NCI-H187 (cell line): Measurements from ENCODE around the gene TEX12.
A peak's percentile ranks its signal among the peaks of the same experiment; 100 is the strongest.
"Not testable (repeated sequence)": the region's sequence is repeated elsewhere in the genome, so short reads cannot be mapped to it uniquely, and the experiment has no call there.

Source experiments
- DNase-seq, 2 experiments: peaks; one replicate each; lab custom pipeline; 2025; lab: John Stamatoyannopoulos, UW

Gene TEX12

DNA sequence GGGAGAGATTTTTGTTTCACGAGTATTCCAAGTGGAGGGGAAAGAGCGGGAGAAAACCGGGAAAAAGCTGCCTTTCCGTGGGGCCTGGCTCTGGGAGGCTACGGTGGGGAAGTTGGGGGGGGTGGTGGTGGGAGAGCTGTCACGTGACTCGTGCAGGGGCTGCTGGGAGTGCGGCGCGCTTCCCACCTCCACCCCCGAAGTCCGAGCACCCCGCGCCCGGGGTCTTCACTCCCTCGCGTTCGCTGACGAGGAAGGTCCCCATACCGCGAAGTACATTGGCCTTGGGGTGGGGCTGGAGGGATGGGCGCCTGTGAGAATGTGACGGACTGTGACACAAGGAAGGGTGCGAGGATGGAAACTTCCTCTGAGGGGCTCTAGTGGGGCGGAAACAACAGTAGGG lies at the start of gene TEX12:
Gene TEX12 (plus strand): TSS at position 228 of the 400 bp plus-strand sequence. CDS start 1,897 bp downstream, outside the sequence.
- DNase-seq = no peak

DNA sequence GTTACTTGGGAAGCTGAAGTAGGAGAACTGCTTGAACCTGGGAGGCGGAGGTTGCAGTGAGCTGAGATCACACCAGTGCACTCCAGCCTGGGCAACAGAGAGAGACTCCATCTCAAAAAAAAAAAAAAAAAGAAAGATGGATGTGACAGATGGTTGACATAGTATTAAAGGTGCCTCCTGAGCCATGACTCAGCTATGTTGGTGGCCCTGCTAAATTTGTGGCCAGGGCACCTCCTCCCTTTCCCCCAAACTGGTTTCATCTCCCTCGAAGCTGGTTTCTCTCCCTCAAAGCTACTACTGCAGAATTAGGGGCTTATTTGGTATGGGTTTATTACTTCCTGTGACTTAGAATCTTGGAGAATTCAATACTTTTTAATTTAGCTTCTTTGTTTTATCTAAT lies 49.0 kb upstream of the TEX12 start:
- no peak for DNase-seq

- DNase-seq = no peak
Measured at GRCh38 chr11:112121981-112122615, 45.1 kb upstream of the TEX12 start.

DNA sequence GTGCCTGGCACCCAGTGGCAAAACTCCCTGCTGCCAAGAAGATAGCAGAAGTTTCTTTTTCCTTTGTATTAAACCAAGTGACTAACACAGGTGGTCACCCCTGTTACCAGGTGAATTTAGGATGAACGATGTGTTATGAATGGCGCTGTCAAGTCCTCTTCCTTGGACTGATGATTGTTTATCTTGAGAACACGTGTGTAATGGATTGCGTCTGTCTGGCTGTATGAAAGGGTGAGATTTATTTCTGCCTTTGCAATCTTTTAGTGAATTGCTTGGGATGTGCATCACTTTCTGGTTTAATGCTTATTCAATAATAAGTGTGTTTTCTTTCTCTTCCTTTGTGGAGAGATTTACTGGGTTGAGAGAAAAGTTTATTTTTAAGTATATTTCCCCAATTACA lies 44.0 kb upstream of the TEX12 start:
- DNase-seq = no peak

- DNase-seq = no peak
Measured at GRCh38 chr11:112127056-112127455, 40.1 kb upstream of the TEX12 start.

GRCh38 chr11:112128483-112129121 lies 38.6 kb upstream of the TEX12 start:
- peak; percentile 34 to 58 for DNase-seq

DNA sequence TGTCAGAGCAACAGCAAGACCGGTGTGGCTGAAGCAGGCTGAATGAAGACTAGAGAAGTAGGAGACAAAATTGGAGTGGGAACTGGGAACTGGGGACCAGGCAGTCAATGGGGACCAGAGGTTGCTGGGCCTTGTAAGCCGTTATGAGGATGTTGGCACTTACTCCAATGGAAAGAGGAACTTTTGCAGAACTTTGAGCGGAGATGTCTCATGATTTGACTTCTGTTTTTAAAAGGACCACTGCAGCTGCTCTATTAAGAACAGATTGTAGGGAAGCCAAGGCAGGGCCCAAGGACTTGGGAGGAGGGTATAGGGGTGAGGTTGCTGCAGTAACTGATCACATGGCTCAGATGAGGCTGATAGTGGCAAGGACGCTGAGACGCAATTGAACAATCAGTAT lies 37.5 kb upstream of the TEX12 start:
- DNase-seq = no peak

GRCh38 chr11:112132737-112133136 lies 34.4 kb upstream of the TEX12 start:
- no peak for DNase-seq

GRCh38 chr11:112134473-112134872 lies 32.7 kb upstream of the TEX12 start:
- DNase-seq = no peak

GRCh38 chr11:112143597-112143996 lies 23.6 kb upstream of the TEX12 start:
- DNase-seq = no peak

GRCh38 chr11:112150517-112150916 lies 16.7 kb upstream of the TEX12 start:
- no peak for DNase-seq

DNA sequence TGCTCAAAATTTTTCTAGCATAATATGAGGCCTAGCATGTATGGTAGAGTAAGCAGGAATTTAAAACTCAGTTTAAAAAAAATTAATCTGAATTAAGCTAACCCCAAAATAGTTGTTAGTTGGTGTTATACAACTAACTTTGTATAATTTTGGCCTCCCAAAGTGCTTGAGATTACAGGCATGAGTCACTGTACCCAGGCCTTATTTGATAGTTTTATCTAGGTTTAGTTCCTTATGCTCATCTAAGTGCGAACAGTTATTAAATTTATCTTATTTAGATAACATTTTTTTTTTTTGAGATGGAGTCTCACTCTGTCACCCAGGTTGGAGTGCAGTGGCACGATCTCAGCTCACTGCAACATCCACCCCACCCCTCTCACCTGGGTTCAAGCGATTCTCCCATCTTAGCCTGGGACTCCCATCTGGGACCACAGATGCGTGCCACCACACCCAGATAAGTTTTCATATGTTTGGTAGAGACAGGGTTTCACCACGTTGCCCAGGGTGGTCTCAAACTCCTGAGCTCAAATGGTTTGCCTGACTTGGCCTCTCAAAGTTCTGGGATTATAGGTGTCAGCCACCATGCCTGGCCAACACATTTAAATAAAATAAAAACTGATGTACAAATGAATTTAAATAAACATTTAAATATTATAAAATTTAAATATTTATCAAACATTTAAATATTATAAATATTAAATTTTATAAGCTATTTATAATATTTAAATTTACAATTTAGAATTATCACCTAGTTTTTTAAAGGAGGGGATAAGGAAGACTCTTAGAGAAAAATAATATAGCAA lies 10.8 kb upstream of the TEX12 start:
- DNase-seq = no peak

DNA sequence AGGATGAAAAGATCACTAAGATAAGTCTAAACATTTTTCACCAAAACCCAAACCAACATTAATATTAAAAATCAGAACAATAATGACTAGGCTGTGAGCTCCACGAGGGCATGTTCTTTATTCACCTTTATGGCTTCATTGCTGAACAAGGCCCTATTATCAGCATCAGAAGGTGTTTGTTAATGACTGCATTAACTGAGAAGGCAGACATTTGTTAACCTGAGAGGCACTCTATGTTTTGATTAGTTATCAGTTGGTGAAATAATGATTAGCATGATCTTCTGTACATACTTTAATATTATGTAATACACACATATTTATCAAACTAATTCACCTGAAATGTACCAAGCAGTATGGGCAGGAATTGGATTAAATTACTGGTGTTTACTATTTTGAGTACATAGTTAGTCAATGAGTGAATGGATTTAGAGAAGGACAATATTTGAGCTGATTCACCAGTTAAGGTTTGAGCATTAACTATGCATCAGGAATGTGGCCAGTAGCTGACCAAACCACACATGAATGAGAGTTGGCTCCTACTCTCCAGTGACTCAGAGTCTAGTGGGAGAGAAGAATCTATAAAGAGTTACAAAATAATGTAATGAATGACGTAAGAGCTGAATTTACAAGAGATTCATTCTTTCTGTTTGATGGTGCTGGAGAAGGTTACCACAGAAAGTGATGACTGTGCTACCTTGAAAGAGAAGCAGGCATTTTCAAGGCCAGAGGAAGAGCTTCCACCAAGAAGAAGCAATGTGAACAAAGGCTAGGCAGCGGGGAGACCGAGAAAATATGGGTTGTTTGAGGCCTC lies 10.0 kb upstream of the TEX12 start:
- DNase-seq = no peak

GRCh38 chr11:112159098-112160065 lies 7.8 kb upstream of the TEX12 start:
- no peak for DNase-seq

- no peak for DNase-seq
Measured at GRCh38 chr11:112160091-112160848, 6.9 kb upstream of the TEX12 start.

DNA sequence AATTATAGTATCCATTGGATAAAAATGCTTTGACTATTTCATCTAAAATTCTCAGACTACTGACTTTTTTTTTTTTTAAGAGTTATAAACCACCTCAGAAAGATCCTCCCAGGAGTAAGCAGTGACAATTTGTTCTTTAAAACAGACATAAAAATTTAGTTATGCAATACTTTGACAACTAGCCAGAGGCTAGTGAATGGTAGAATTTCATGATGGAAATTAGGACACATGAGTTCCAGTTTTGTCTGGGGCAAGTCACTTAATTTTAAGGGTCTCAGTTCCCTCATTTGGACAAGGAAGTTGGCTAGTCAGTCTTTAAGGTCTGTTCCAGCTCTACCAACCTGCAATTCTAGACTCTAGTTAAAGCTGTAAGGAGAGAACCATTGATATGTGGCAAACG lies 6.2 kb upstream of the TEX12 start:
- no peak for DNase-seq

DNA sequence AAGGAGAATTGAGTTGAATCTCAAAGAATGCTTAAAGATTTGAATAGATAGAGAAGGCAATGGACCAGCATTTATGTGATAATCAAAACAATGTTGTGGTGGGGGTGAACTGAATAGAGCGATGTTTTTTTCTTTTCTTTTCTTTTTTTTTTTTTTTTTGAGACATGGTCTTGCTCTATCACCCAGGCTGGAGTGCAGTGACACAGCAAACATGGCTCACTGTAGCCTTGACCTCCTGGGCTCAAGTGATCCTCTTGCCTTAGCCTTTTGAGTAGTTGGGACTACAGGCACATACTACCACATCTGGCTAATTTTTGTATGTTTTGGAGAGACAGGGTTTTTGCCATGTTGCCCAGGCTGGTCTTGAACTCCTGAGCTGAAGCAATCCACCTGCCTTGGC lies 5.0 kb upstream of the TEX12 start:
- DNase-seq = not testable (repeated sequence)

- DNase-seq = no peak
Measured at GRCh38 chr11:112162761-112163546, 4.2 kb upstream of the TEX12 start.

- DNase-seq = no peak
Measured at GRCh38 chr11:112163875-112164685, 3.1 kb upstream of the TEX12 start, which contains the start of gene IL18. Gene IL18, minus strand, starts transcription at chr11:112164094. Its CDS starts 9,041 bp downstream, at chr11:112155053.
